ENCODE data around the gene BAHCC1. TPM values are rescaled to one million over a fixed set of nuclear protein-coding genes. Genes with fewer than 3 reads are reported as not detected.

Gene BAHCC1
- total and polyA plus RNA-seq, 2 of the 8 experiments (the other 6 are each of a cell fraction or from before 2014, with no cell fraction given): 0.26 to 0.58 TPM

- Histone ChIP-seq H2BK20ac (ENCODE audit: low read length) (no peak overlapping the region), H2AK5ac (ENCODE audit: low read depth, low read length) (no peak overlapping the region), H3K4ac (replicated peaks; ENCODE audit: insufficient read length, low read depth, low read length) (no peak overlapping the region), H2BK12ac (ENCODE audit: low read depth, low read length) (peak overlapping the region; percentile 50; the same call in 1 of the 2 replicates), H4K91ac (replicated peaks; ENCODE audit: insufficient read length, low read length) (no peak overlapping the region), H3K23me2 (ENCODE audit: low read depth, low read length) (peaks cover 18% of the 10 kb centered on the region; the same call in 1 of the 2 replicates), H4K8ac (ENCODE audit: extremely low read depth, insufficient read depth, low read length) (no peak overlapping the region), H3K79me1 (ENCODE audit: low read depth, low read length) (no peaks in the 10 kb centered on the region; the same call in 1 of the 2 replicates), H3K79me2 (ENCODE audit: control insufficient read depth in 1 of 2, insufficient read depth in 2 of 2, low read length in 2 of 2) (no peaks in the 10 kb centered on the region), H4K5ac (ENCODE audit: insufficient read length, low read depth, low read length) (no peak overlapping the region), H3K27me3 (replicated peaks in 1 of 4; ENCODE audit: control insufficient read depth in 3 of 4, extremely low read depth in 1 of 4, insufficient read depth in 3 of 4, low read length in 3 of 4) (no peaks in the 10 kb centered on the region; a peak in 2 of 7 replicates), H3K9me3 (ENCODE audit: insufficient read depth in 2 of 2, low read depth in 1 of 2, low read length in 1 of 2) (peaks cover 0 to 5% of the 10 kb centered on the region in 2 experiments; a peak in 1 of 4 replicates), H3K4me3 (ENCODE audit: extremely low read depth in 1 of 4, insufficient read depth in 2 of 4, low read depth in 3 of 4, low read length in 4 of 4) (no peak overlapping the region), H3K56ac (replicated peaks; ENCODE audit: insufficient read length, low read depth, low read length) (no peak overlapping the region), H2AFZ (ENCODE audit: low read length) (no peak overlapping the region), H3K23ac (ENCODE audit: insufficient read length) (no peak overlapping the region), H4K20me1 (replicated peaks in 1 of 2; ENCODE audit: control insufficient read depth in 1 of 2, insufficient read depth in 2 of 2, low read length in 2 of 2) (peaks cover 0 to 10% of the 10 kb centered on the region in 2 experiments), H3K9ac (replicated peaks in 1 of 4; ENCODE audit: extremely low read depth in 1 of 4, low read depth in 3 of 4, low read length in 3 of 4) (no peak overlapping the region), H3K27ac (ENCODE audit: low read depth, low read length) (no peak overlapping the region), H2BK120ac (replicated peaks; ENCODE audit: low read depth, low read length) (no peak overlapping the region), H3K36me3 (ENCODE audit: control insufficient read depth in 2 of 4, insufficient read depth in 4 of 4, low read length in 3 of 4) (no peaks in the 10 kb centered on the region), H3K14ac (ENCODE audit: insufficient read length) (no peak overlapping the region), H3K18ac (ENCODE audit: extremely low read depth, low read length) (no peak overlapping the region), H2BK5ac (ENCODE audit: low read depth, low read length) (no peak overlapping the region), H3K4me1 (replicated peaks in 1 of 4; ENCODE audit: control insufficient read depth in 3 of 4, insufficient read depth in 4 of 4, low read length in 3 of 4) (peaks cover 0 to 16% (median 9%) of the 10 kb centered on the region in 4 experiments; a peak in 6 of 7 replicates), H2BK15ac (ENCODE audit: low read length) (no peak overlapping the region), H3K4me2 (ENCODE audit: insufficient read depth in 1 of 2, low read depth in 2 of 2, low read length in 2 of 2) (no peak overlapping the region)
- CTCF ChIA-PET (ENCODE audit: partially characterized antibody): interaction anchor here (1.0 to 6.9 kb wide), 6 partner anchors 9 to 63 kb away, joined by 3 to 31 read pairs (median 4); no protein-coding TSS in a partner anchor
- no peak for DNase-seq (ENCODE audit: low read depth in 1 of 2, low spot score in 2 of 2)
- 90% methylated on average over 17 of the region's 24 CpGs; no CpG with 5 or more reads in 1 of the 2 experiments for WGBS, 2 experiments (ENCODE audit: extremely low coverage in 1 of 2, insufficient coverage in 1 of 2, insufficient read length in 1 of 2, insufficient replicate concordance in 2 of 2, low coverage in 1 of 2, low lambda C conversion rate in 2 of 2, missing lambda C conversion rate in 1 of 2)
- no peak for FAIRE-seq
- POLR2A ChIA-PET (ENCODE audit: partially characterized antibody): interaction anchor here (1.1 to 1.8 kb wide), 2 partner anchors 18 to 93 kb away, joined by 3 read pairs; no protein-coding TSS in a partner anchor
- TF ChIP-seq BACH1 (IDR thresholded peaks at IDR 0.05; ENCODE audit: low read length): no peak
These were observed 25.7 kb downstream of the BAHCC1 start for GRCh38 chr17:81420769-81421462.

Data from H1 (cell line).